Activated CD4-positive, alpha-beta T cell treated with anti-CD3 and anti-CD28 coated beads, Interleukin-2, amount 10 ng/mL, durations not matched to agents 24 days and 14 days (primary cell): ENCODE measurements around the gene FPGS. TPM values are rescaled to one million over a fixed set of nuclear protein-coding genes. Genes with fewer than 3 reads are reported as not detected.

Source experiments
- DNase-seq: peaks from one replicate; pipeline ENCODE4 v3.0.0; 2022
- H3K27ac Mint-ChIP-seq: one replicate; pipeline ENCODE4 v1.8.0; 2022; ENCODE audit warnings: mild to moderate bottlenecking, mixed read lengths
- H3K27me3 Mint-ChIP-seq: one replicate; pipeline ENCODE4 v1.8.0; 2022; ENCODE audit warnings: mixed read lengths
- H3K36me3 Mint-ChIP-seq: one replicate; pipeline ENCODE4 v1.8.0; 2022; ENCODE audit warnings: low read depth, mild to moderate bottlenecking, mixed read lengths
- H3K4me1 Mint-ChIP-seq: one replicate; pipeline ENCODE4 v1.8.0; 2021; ENCODE audit warnings: mixed read lengths
- H3K4me3 Mint-ChIP-seq: one replicate; pipeline ENCODE4 v1.8.0; 2022; ENCODE audit warnings: mild to moderate bottlenecking, moderate library complexity, mixed read lengths
- H3K9me3 Mint-ChIP-seq: one replicate; pipeline ENCODE4 v1.8.0; 2021; ENCODE audit warnings: mixed read lengths
- intact Hi-C: fragments of 100-400 bp; cut with micrococcal nuclease; formaldehyde crosslinking; loops from one replicate; pipeline ENCODE4 v1.15.1; 2023
- total RNA-seq: library from RNA; stranded (reverse); gene quantifications from 2 replicates; pipeline ENCODE4 v1.2.3, GENCODE V29; 2022

Gene FPGS
- total RNA-seq, 1 donor from 2014 or later: 126 TPM

GRCh38 chr9:127765418-127765817 lies 37.3 kb upstream of the FPGS start:
- intact Hi-C loops: loop anchor here (2.0 kb wide), 1 partner anchor 13 kb away; the partner anchor contains the start of gene SH2D3C
- Mint-ChIP-seq H3K36me3 (peaks cover 57% of the 10 kb centered on the region), H3K4me3 (no peak overlapping the region), H3K4me1 (peaks cover 59% of the 10 kb centered on the region), H3K27ac (peak overlapping the region; percentile 39), H3K27me3 (no peaks in the 10 kb centered on the region), H3K9me3 (no peaks in the 10 kb centered on the region)
- DNase-seq: no peak

- peak; percentile 80 for DNase-seq
- Mint-ChIP-seq H3K36me3 (peaks cover 53% of the 10 kb centered on the region), H3K9me3 (no peaks in the 10 kb centered on the region)
Observed at GRCh38 chr9:127767410-127767809, 35.3 kb upstream of the FPGS start.

GRCh38 chr9:127767909-127768331 lies 34.8 kb upstream of the FPGS start:
- peak overlapping the region; percentile 88 for H3K27ac Mint-ChIP-seq
- H3K4me3 Mint-ChIP-seq: peak overlapping the region; percentile 77

More at GRCh38 chr9:127767410-127767809, 35.3 kb upstream of the FPGS start:
- no peaks in the 10 kb centered on the region for H3K27me3 Mint-ChIP-seq
- H3K4me1 Mint-ChIP-seq: peaks cover 73% of the 10 kb centered on the region
- peak overlapping the region; percentile 88 for H3K27ac Mint-ChIP-seq
- intact Hi-C loops: no loop called here
- peak overlapping the region; percentile 77 for H3K4me3 Mint-ChIP-seq

GRCh38 chr9:127768698-127769097 lies 34.0 kb upstream of the FPGS start:
- DNase-seq: no peak
- H3K27me3 Mint-ChIP-seq: no peaks in the 10 kb centered on the region
- peak overlapping the region; percentile 84 for H3K27ac Mint-ChIP-seq
- intact Hi-C loops: no loop called here
- H3K4me3 Mint-ChIP-seq: peak overlapping the region; percentile 68
- peaks cover 50% of the 10 kb centered on the region for H3K36me3 Mint-ChIP-seq
- H3K9me3 Mint-ChIP-seq: no peaks in the 10 kb centered on the region
- peaks cover 68% of the 10 kb centered on the region for H3K4me1 Mint-ChIP-seq

More at GRCh38 chr9:127767909-127768331, 34.8 kb upstream of the FPGS start:
- Mint-ChIP-seq H3K9me3 (no peaks in the 10 kb centered on the region), H3K4me1 (peaks cover 70% of the 10 kb centered on the region), H3K36me3 (peaks cover 50% of the 10 kb centered on the region), H3K27me3 (no peaks in the 10 kb centered on the region)
- intact Hi-C loops: no loop called here
- no peak for DNase-seq

- H3K27me3 Mint-ChIP-seq: no peaks in the 10 kb centered on the region
- no peak for DNase-seq
- peak overlapping the region; percentile 84 for H3K27ac Mint-ChIP-seq
- peak overlapping the region; percentile 68 for H3K4me3 Mint-ChIP-seq
- intact Hi-C loops: no loop called here
- no peaks in the 10 kb centered on the region for H3K9me3 Mint-ChIP-seq
- peaks cover 67% of the 10 kb centered on the region for H3K4me1 Mint-ChIP-seq
- H3K36me3 Mint-ChIP-seq: peaks cover 50% of the 10 kb centered on the region
Observed at GRCh38 chr9:127769101-127769500, 33.6 kb upstream of the FPGS start.

GRCh38 chr9:127769929-127770582 lies 32.6 kb upstream of the FPGS start:
- Mint-ChIP-seq H3K4me1 (peaks cover 63% of the 10 kb centered on the region), H3K27me3 (no peaks in the 10 kb centered on the region), H3K27ac (peak overlapping the region; percentile 94), H3K4me3 (peak overlapping the region; percentile 93), H3K9me3 (no peaks in the 10 kb centered on the region), H3K36me3 (peaks cover 48% of the 10 kb centered on the region)
- intact Hi-C loops: loop anchor here (2.0 to 5.0 kb wide), 3 partner anchors 33 to 158 kb away; partner anchors contain the start of genes FPGS, PTRH1 and STXBP1
- DNase-seq: peak; percentile 71

- intact Hi-C loops: loop anchor here (2.0 to 5.0 kb wide), 3 partner anchors 32 to 158 kb away; partner anchors contain the start of genes FPGS, PTRH1 and STXBP1
- peak overlapping the region; percentile 93 for H3K4me3 Mint-ChIP-seq
- H3K36me3 Mint-ChIP-seq: peaks cover 44% of the 10 kb centered on the region
Observed at GRCh38 chr9:127770583-127770904, 32.1 kb upstream of the FPGS start.

GRCh38 chr9:127770905-127771569 lies 31.6 kb upstream of the FPGS start:
- Mint-ChIP-seq H3K4me1 (peaks cover 58% of the 10 kb centered on the region), H3K9me3 (no peaks in the 10 kb centered on the region), H3K4me3 (peak overlapping the region; percentile 93), H3K36me3 (peaks cover 44% of the 10 kb centered on the region), H3K27ac (peak overlapping the region; percentile 94), H3K27me3 (no peaks in the 10 kb centered on the region)
- intact Hi-C loops: loop anchor here (1.0 to 5.0 kb wide), 5 partner anchors 14 to 159 kb away; partner anchors contain the start of genes FPGS, PTRH1, STXBP1 and TOR2A
- DNase-seq: peak; percentile 99

More at GRCh38 chr9:127770583-127770904, 32.1 kb upstream of the FPGS start:
- H3K9me3 Mint-ChIP-seq: no peaks in the 10 kb centered on the region
- DNase-seq: no peak
- H3K27me3 Mint-ChIP-seq: no peaks in the 10 kb centered on the region
- H3K27ac Mint-ChIP-seq: peak overlapping the region; percentile 94
- peaks cover 60% of the 10 kb centered on the region for H3K4me1 Mint-ChIP-seq

- intact Hi-C loops: loop anchor here (1.0 to 5.0 kb wide), 5 partner anchors 14 to 159 kb away; partner anchors contain the start of genes FPGS, PTRH1, STXBP1 and TOR2A
- DNase-seq: no peak
- H3K4me3 Mint-ChIP-seq: peak overlapping the region; percentile 93
- H3K9me3 Mint-ChIP-seq: no peaks in the 10 kb centered on the region
- H3K27ac Mint-ChIP-seq: peak overlapping the region; percentile 94
- H3K27me3 Mint-ChIP-seq: no peaks in the 10 kb centered on the region
- H3K36me3 Mint-ChIP-seq: peaks cover 39% of the 10 kb centered on the region
- peaks cover 59% of the 10 kb centered on the region for H3K4me1 Mint-ChIP-seq
Observed at GRCh38 chr9:127771570-127772189, 31.0 kb upstream of the FPGS start.

GRCh38 chr9:127772603-127773002 lies 30.1 kb upstream of the FPGS start:
- peaks cover 36% of the 10 kb centered on the region for H3K36me3 Mint-ChIP-seq
- no peaks in the 10 kb centered on the region for H3K27me3 Mint-ChIP-seq
- peaks cover 56% of the 10 kb centered on the region for H3K4me1 Mint-ChIP-seq
- no peaks in the 10 kb centered on the region for H3K9me3 Mint-ChIP-seq
- H3K27ac Mint-ChIP-seq: peak overlapping the region; percentile 63
- no peak overlapping the region for H3K4me3 Mint-ChIP-seq
- intact Hi-C loops: loop anchor here (5.0 kb wide), 1 partner anchor 160 kb away; the partner anchor contains the start of gene STXBP1
- DNase-seq: no peak

GRCh38 chr9:127773272-127773671 lies 29.4 kb upstream of the FPGS start:
- H3K9me3 Mint-ChIP-seq: no peaks in the 10 kb centered on the region
- peaks cover 55% of the 10 kb centered on the region for H3K4me1 Mint-ChIP-seq
- peaks cover 37% of the 10 kb centered on the region for H3K36me3 Mint-ChIP-seq
- H3K27ac Mint-ChIP-seq: peak overlapping the region; percentile 63
- no peak for DNase-seq
- intact Hi-C loops: loop anchor here (5.0 kb wide), 1 partner anchor 161 kb away; the partner anchor contains the start of gene STXBP1
- H3K27me3 Mint-ChIP-seq: no peaks in the 10 kb centered on the region
- no peak overlapping the region for H3K4me3 Mint-ChIP-seq

GRCh38 chr9:127773981-127774380 lies 28.7 kb upstream of the FPGS start:
- Mint-ChIP-seq H3K4me3 (no peak overlapping the region), H3K27me3 (no peaks in the 10 kb centered on the region), H3K36me3 (peaks cover 32% of the 10 kb centered on the region), H3K9me3 (no peaks in the 10 kb centered on the region), H3K27ac (peak overlapping the region; percentile 53), H3K4me1 (peaks cover 52% of the 10 kb centered on the region)
- intact Hi-C loops: loop anchor here (5.0 kb wide), 1 partner anchor 162 kb away; the partner anchor contains the start of gene STXBP1
- no peak for DNase-seq

GRCh38 chr9:127776195-127776923 lies 26.3 kb upstream of the FPGS start:
- intact Hi-C loops: loop anchor here (2.0 to 5.0 kb wide), 3 partner anchors 324 to 350 kb away; partner anchors contain the start of genes LRSAM1, PTGES2 and RPL12
- H3K4me1 Mint-ChIP-seq: peaks cover 43% of the 10 kb centered on the region
- peak; percentile 93 for DNase-seq
- H3K4me3 Mint-ChIP-seq: peak overlapping the region; percentile 98
- H3K27ac Mint-ChIP-seq: peak overlapping the region; percentile 98
- H3K9me3 Mint-ChIP-seq: no peaks in the 10 kb centered on the region
- peaks cover 24% of the 10 kb centered on the region for H3K36me3 Mint-ChIP-seq
- no peaks in the 10 kb centered on the region for H3K27me3 Mint-ChIP-seq
